Suppressor macrophage (primary cell): ENCODE data around the gene PSMD4.
A peak's percentile ranks its signal among the peaks of the same experiment; 100 is the strongest.

Experiments used
- DNase-seq, 4 experiments: peaks; one replicate each; pipeline ENCODE4 v3.0.0-alpha.2; 2020 to 2022

PSMD4 gene

DNA sequence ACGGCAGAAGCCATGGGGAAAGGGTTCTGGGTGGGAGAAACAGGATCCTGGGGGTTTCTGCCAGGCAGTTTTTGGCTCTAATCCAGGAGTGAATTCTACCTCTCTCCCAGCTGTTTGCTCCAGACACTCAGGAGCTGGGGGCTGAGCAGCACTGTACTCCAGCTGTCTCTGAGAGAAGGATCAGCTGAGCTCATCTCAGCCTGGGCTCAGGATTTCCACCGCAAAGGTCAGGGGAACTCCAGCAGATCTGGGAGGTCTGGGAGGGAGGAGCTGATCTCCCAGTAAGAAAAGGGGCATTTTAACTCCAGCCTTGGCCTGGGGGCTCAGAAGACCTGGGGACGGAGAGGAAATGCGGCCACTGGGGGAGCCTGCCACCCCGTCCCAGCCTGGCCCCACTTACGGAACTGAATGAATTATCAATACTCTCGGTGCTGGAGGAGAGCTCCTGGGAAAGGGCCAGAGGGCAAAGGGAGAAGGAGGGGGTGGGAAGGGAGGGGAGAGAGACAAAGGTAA is 55.3 kb downstream of the PSMD4 start:
- no peak for DNase-seq

DNA sequence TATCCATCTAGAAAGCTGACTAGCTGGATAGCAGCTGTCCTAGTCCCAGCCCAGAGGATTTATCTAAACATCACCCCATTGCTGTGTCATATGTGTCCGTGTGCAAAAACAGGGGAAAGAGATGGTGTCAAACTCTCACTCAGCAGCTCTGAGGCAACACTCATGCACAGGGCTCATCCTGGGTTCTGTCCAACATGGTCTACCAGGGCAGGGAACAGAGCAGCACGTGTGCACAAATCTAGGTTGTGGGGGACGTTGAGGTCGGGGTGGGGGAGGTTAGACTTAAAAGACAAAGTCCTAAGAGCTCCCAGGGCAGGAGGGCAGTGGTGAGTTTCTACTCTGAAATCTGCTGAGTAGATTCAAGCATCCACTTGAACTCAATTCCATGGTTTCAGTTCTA is 56.5 kb downstream of the PSMD4 start:
- no peak for DNase-seq

DNA sequence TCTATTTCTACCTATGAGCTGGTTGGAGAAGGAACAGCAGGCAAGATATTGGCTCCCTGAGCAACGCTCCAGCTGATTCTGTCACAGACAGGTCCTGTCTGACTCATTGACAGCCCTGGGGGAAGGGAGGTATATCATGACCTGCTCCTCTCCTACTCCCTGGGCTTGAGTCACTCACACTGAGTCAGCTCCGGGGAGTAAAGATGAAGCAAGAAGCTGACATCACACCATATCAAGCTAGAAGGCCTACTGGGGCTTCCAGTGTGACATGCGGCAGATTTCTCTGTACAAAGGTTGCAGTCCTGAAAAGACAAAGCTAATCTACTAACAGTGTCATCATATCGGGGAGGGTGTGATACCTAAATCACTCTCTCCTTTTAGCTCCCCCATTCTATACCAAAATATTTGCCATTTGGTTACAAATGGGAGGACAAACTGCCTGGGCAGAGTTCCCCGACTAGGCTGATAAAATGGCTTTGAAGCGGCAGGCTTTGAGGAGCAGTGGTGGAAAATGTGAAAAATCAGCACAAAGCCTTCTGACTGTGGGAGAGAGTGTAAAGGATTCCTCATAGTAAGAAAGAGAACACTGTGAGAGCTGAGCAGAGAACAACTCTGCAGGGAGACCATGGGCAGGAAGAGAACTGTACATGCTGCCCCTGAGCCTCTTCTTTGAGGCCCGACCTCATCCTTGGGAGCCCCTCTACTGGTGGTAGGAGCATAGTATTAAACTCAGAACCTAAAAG is 57.2 kb downstream of the PSMD4 start:
- DNase-seq: peak; percentile 89 to 98 (median 92)

DNA sequence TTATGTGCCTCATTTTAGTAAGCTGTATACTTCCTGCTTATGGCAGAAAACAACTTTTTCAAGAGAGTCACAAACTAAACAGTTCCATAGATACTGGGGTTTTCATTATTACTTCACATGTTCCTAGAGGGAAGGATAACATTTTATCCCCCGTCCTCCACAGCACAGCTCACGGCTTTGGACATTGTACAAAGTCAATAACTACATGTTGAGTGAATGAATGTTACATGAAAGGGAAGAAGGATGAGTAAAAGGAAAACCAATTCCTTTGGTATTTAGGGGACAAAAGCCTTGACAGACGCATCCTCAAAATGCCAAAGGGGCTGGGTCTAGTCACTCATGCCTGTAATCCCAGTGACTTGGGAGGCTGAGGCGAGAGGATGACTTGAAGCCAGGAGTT is 57.9 kb downstream of the PSMD4 start:
- no peak for DNase-seq

DNA sequence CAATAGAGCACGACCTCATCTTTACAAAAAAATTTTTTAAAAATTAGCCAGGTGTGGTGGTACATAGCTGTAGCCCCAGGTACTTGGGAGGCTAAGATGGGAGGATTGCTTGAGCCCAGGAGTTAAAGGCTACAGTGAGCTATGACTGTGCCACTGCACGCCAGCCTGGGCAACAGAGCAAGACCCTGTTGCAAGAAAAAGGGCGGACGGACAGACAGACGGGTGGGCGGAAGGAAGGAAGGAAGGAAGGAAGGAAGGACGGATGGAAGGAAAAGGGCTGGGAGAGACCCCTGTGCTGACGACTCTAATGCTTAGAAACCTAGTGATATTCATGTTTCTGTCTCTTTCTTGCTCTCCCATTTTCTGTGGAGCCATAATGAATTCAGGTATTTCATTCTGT is 58.3 kb downstream of the PSMD4 start:
- DNase-seq: no peak

DNA sequence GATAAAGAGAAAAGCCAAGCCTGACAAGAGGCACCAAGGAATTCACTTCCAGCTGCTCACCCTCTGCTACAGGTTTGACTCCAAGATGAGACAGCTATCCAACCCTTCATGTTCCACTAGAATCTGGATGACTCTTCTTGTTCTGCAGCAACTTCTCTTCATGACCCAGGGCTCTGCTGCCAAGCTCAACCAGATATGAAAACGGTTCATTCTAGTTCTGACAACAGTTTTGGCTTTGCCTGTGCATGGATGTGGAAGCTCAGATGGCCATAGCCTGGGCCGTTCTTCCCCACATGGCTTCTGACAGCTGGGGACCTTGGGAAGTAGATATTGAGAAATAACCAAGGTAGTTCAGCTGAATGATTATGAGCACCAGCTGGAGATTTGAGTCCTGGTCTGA is 59.0 kb downstream of the PSMD4 start:
- no peak for DNase-seq

DNA sequence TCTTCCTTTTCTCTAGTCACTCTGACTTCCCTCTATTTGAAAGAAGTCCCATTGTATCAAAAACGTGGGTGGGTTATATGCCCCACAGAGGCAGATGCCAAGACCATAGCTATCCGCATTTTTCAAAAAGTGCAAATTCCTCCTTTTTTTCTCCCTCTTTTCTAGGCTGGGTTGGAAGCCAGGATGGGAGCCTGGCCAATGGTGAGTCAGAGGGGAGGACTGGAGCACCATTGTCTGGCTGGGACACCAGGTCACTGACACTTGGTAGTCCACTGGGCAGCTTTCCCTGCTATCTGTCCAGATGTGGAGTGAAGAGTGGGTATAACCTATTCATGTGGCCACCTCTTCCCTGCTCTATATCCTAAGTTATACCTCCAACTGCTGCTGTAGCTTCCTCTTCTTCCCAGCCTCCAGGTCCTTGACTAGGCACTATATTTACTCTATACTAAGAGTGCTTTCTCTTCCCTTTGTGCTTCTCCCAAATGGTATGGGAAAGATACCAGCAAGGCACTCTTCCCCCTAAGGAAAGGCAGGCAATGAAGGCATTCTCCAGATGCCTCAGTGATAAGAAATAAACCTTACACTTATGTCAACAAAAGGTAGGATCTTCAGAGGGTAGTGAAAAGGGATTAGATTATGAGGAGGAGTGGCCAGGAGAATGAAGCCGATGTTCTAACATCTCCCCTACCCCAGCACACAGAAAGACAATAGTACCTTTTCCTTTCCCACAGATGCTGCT is 59.8 kb downstream of the PSMD4 start:
- DNase-seq: no peak

DNA sequence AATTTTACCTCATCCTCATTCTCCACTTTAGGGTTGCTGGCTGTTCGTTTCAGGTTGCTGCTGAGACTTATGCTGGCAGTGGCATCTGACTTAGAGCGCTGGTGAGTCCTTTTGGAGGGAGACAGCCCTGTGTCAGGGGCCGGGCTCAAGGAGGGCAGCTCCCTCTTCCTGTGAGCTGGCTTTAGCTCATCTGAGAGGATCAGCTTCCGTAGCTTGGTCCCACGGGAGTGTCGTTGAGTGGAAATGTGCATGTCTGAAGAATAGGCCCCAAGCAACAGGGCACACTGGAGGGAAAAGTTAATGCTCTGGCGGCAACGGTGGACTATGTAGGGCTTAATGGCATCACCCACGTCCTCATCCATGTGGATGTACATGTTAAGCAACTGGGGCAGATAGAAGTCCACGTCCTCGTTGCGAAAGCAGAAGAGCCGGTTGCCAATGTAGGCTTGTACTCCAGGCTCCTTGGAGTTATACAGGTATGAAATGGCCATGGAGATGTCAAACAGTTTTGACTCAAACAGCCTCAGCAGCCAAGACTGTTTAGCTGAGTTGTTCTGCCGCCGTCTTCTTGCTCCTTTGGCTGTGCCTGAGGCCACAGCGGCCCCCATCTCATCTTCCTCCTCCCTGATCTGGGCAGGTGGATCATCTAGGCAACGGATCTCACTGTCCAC is 61.2 kb downstream of the PSMD4 start:
- no peak for DNase-seq
